Loucy (cell line): Measurements from ENCODE around the gene SIM2.

Experiments used
- H2AFZ ChIP-seq: fragments of 200-600 bp; sonication (generic); 2 replicates; pipeline ENCODE4 v1.6.0; 2016; ENCODE audit warnings: antibody characterized with exemption, mild to moderate bottlenecking, low read length, moderate library complexity
- H3F3A ChIP-seq: fragments of 200-600 bp; 2 replicates; pipeline ENCODE4 v1.6.0; 2016; ENCODE audit warnings: antibody characterized with exemption, low read depth, mild to moderate bottlenecking
- H3K27me3 ChIP-seq: fragments of 200-600 bp; sonication (generic); 2 replicates; pipeline ENCODE4 v1.6.1; 2014; ENCODE audit warnings: low read length, mild to moderate bottlenecking; ENCODE audit not compliant: insufficient read depth, poor library complexity, severe bottlenecking
- H3K36me3 ChIP-seq: fragments of 200-600 bp; sonication (generic); 2 replicates; pipeline ENCODE4 v1.6.1; 2016; ENCODE audit warnings: low read length; ENCODE audit not compliant: insufficient read depth
- H3K4me1 ChIP-seq: fragments of 200-600 bp; sonication (generic); 2 replicates; pipeline ENCODE4 v1.5.1; 2014; ENCODE audit warnings: low read length, mild to moderate bottlenecking; ENCODE audit not compliant: insufficient read depth, poor library complexity, severe bottlenecking
- H3K4me2 ChIP-seq: fragments of 200-600 bp; sonication (generic); 2 replicates; pipeline ENCODE4 v1.6.0; 2014; ENCODE audit warnings: antibody characterized with exemption, low read length, low read depth, mild to moderate bottlenecking; ENCODE audit not compliant: poor library complexity, severe bottlenecking
- H3K4me3 ChIP-seq: fragments of 200-600 bp; sonication (generic); 2 replicates; pipeline ENCODE4 v1.5.1; 2014; ENCODE audit warnings: low read length, mild to moderate bottlenecking, mixed read lengths; ENCODE audit not compliant: poor library complexity, severe bottlenecking
- H3K79me2 ChIP-seq: fragments of 200-600 bp; sonication (generic); 2 replicates; pipeline ENCODE4 v1.6.1; 2014; ENCODE audit warnings: low read length; ENCODE audit not compliant: insufficient read depth
- H3K9ac ChIP-seq: fragments of 200-600 bp; sonication (generic); 2 replicates; pipeline ENCODE4 v1.6.0; 2014; ENCODE audit warnings: mild to moderate bottlenecking, low read depth, low read length, moderate library complexity; ENCODE audit not compliant: poor library complexity, severe bottlenecking
- H3K9me2 ChIP-seq: fragments of 200-600 bp; sonication (generic); replicated peaks from 2 replicates; pipeline ENCODE4 v1.6.1; 2016; ENCODE audit warnings: low read depth, low read length, mixed read lengths
- H3K9me3 ChIP-seq: fragments of 200-600 bp; sonication (generic); 2 replicates; pipeline ENCODE4 v1.6.1; 2014; ENCODE audit warnings: mild to moderate bottlenecking, antibody characterized with exemption, low read length, low read depth; ENCODE audit not compliant: insufficient read depth
- H4K20me1 ChIP-seq: fragments of 200-600 bp; sonication (generic); 2 replicates; pipeline ENCODE4 v1.6.0; 2014; ENCODE audit warnings: antibody characterized with exemption, low read length, mild to moderate bottlenecking; ENCODE audit not compliant: insufficient read depth, poor library complexity, severe bottlenecking
- EZH2phosphoT487 ChIP-seq: fragments of 200-600 bp; IDR thresholded peaks from 2 replicates; pipeline ENCODE4 v1.6.1; 2018; ENCODE audit warnings: antibody characterized with exemption, mild to moderate bottlenecking, moderate library complexity, borderline replicate concordance
- TF ChIP-seq, protein P1 (sequence below): fragments of 200-600 bp; sonication (generic); conservative IDR thresholded peaks from 2 replicates; pipeline ENCODE4 v1.5.1; 2014; ENCODE audit warnings: mild to moderate bottlenecking, antibody characterized with exemption, low read length

The SIM2 gene

DNA sequence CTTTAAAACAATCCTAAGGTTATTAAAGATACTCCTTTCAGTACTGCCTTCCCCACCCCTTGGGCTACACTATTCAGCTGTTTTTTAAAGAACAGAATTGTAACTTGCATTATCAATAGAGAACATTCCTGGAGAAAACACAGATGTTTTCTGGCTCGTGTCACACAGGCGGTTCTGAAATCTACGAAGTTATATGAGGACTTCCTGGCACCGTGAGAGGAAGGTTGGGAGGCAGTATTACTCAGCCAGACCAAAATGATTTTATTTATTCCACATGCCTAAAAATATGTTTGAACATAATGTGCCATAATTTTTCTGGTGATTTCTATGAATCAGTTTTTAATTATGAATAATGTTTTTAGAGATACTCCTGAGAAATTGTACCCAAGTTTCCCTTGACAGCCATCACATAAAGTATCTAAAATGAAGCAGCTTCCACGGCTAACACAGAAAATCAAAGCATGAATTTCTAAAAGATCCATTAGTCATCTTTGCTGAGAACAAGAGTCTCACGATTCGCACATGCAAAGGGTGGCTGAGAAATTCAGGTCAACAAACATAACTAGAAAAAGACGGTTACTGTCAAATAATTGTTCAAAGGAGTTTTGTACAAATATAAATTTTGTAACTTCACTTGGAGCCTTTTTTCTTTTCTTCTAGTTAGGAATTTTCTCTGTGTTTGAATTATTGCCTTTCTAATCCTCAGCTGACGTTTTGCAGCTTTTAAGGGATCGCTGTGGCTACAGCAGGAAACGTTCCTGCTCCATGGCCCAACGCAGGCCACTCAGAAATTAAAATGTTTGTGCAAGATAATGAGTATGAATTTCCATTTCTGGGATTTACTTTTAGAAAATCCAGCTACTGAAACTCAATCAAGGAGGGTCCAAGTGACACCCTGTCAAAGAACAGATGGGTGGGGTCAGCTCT, 8.0 kb upstream of the SIM2 start:
- no peaks in the 10 kb centered on the region for H3K9me3 ChIP-seq
- H3K36me3 ChIP-seq = no peaks in the 10 kb centered on the region
- TF ChIP-seq, protein P1, sequence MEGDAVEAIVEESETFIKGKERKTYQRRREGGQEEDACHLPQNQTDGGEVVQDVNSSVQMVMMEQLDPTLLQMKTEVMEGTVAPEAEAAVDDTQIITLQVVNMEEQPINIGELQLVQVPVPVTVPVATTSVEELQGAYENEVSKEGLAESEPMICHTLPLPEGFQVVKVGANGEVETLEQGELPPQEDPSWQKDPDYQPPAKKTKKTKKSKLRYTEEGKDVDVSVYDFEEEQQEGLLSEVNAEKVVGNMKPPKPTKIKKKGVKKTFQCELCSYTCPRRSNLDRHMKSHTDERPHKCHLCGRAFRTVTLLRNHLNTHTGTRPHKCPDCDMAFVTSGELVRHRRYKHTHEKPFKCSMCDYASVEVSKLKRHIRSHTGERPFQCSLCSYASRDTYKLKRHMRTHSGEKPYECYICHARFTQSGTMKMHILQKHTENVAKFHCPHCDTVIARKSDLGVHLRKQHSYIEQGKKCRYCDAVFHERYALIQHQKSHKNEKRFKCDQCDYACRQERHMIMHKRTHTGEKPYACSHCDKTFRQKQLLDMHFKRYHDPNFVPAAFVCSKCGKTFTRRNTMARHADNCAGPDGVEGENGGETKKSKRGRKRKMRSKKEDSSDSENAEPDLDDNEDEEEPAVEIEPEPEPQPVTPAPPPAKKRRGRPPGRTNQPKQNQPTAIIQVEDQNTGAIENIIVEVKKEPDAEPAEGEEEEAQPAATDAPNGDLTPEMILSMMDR = no peak
- no peak for TF ChIP-seq EZH2phosphoT487

GRCh38 chr21:36691555-36692041, 7.3 kb upstream of the SIM2 start:
- TF ChIP-seq, protein P1 = no peak
- no peak for TF ChIP-seq EZH2phosphoT487
- Histone ChIP-seq H4K20me1 (no peaks in the 10 kb centered on the region), H3K36me3 (no peaks in the 10 kb centered on the region), H3K4me2 (no peak overlapping the region), H3K27me3 (no peaks in the 10 kb centered on the region), H3K9ac (no peak overlapping the region), H3K4me1 (no peaks in the 10 kb centered on the region), H3F3A (no peaks in the 10 kb centered on the region), H2AFZ (no peak overlapping the region), H3K79me2 (no peaks in the 10 kb centered on the region), H3K4me3 (no peak overlapping the region), H3K9me3 (no peaks in the 10 kb centered on the region), H3K9me2 (no peaks in the 10 kb centered on the region)

More for the DNA sequence above, 8.0 kb upstream of the SIM2 start:
- H2AFZ ChIP-seq = no peak overlapping the region
- no peaks in the 10 kb centered on the region for H3K79me2 ChIP-seq
- H3K4me1 ChIP-seq = no peaks in the 10 kb centered on the region
- no peak overlapping the region for H3K9ac ChIP-seq
- H3F3A ChIP-seq = no peaks in the 10 kb centered on the region
- H4K20me1 ChIP-seq = no peaks in the 10 kb centered on the region
- H3K4me3 ChIP-seq = no peak overlapping the region
- H3K9me2 ChIP-seq = no peaks in the 10 kb centered on the region
- no peaks in the 10 kb centered on the region for H3K27me3 ChIP-seq
- H3K4me2 ChIP-seq = no peak overlapping the region

- Histone ChIP-seq H3K79me2 (no peaks in the 10 kb centered on the region), H3K9ac (no peak overlapping the region), H2AFZ (no peak overlapping the region), H3K36me3 (no peaks in the 10 kb centered on the region), H3K4me1 (no peaks in the 10 kb centered on the region), H4K20me1 (no peaks in the 10 kb centered on the region), H3K4me2 (no peak overlapping the region), H3K9me2 (no peaks in the 10 kb centered on the region), H3K9me3 (no peaks in the 10 kb centered on the region), H3K27me3 (no peaks in the 10 kb centered on the region), H3F3A (no peaks in the 10 kb centered on the region), H3K4me3 (no peak overlapping the region)
- TF ChIP-seq EZH2phosphoT487 = no peak
- TF ChIP-seq, protein P1 = no peak
Measured at GRCh38 chr21:36692114-36692834, 6.6 kb upstream of the SIM2 start.
